HG02981 (cell line): ENCODE measurements around the gene ULK2.

Experiments used
- ATAC-seq: cut with Tn5 transposase; IDR thresholded peaks from one replicate; pipeline ENCODE4 v1.9.1; 2021; ENCODE audit warnings: mild to moderate bottlenecking, moderate library complexity; ENCODE audit not compliant: unreplicated experiment

The ULK2 gene

GRCh38 chr17:19750020-19750572 is 117.6 kb downstream of the ULK2 start:
- no peak for ATAC-seq

GRCh38 chr17:19748807-19749193 is 118.9 kb downstream of the ULK2 start:
- ATAC-seq, result no peak

- ATAC-seq, result no peak
Observed at GRCh38 chr17:19747829-19748806, 119.6 kb downstream of the ULK2 start, which contains the start of gene ALDH3A1. TSS of gene ALDH3A1 (minus strand) at chr17:19748298. CDS start at chr17:19745129, 3,169 bp downstream.

DNA sequence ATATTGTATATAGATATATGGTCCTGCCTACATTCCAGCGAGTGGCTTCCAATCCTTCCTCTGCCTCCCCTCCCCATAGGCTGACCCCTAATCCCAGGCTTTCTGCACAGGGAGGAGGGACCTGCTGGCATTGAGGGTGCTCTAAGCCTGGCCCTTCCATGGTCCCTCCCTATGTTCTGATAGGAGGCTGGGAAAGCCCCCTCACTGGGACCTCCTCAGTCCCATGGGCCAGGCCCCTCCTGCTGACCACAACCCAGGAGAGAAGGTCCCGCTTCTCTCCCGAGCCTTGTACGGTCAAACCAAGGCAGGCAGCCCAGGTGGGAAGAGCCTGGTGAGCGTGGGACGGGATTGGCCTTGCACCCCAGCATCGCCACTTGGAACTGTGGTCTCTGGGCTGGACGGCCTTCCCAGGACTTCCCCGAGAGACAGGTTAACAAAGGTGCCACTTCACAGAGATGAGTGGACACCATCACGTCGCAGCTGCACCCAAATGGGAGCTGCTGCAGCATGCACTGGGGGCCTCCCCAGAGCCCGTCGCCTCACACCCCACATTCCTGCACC is 120.5 kb downstream of the ULK2 start:
- no peak for ATAC-seq

DNA sequence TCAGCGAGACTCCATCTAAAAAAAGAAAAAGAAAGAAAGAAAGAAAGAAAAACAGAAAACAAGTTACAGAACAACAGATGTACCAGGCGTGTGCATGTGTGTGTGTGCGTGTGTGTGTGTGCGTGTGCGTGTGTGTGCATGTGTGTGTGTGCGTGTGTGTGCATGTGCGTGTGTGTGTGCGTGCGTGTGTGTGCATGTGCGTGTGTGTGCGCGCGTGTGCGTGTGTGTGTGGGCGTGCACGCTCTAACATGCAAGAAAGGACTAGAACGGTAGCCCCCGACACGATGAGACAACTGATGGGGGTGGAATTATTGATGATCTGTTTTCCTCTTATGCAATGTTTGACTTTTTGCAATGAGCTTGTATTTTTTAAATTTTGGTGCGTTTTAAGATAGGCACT is 121.2 kb downstream of the ULK2 start:
- ATAC-seq, result no peak

- no peak for ATAC-seq
Observed at GRCh38 chr17:19744922-19745757, 122.6 kb downstream of the ULK2 start.

GRCh38 chr17:19744492-19744891 is 123.2 kb downstream of the ULK2 start:
- ATAC-seq, result no peak

GRCh38 chr17:19743101-19744100 is 124.3 kb downstream of the ULK2 start:
- no peak for ATAC-seq

GRCh38 chr17:19742495-19742894 is 125.2 kb downstream of the ULK2 start:
- ATAC-seq, result no peak

- ATAC-seq, result no peak
Observed at GRCh38 chr17:19741832-19742457, 125.8 kb downstream of the ULK2 start.

DNA sequence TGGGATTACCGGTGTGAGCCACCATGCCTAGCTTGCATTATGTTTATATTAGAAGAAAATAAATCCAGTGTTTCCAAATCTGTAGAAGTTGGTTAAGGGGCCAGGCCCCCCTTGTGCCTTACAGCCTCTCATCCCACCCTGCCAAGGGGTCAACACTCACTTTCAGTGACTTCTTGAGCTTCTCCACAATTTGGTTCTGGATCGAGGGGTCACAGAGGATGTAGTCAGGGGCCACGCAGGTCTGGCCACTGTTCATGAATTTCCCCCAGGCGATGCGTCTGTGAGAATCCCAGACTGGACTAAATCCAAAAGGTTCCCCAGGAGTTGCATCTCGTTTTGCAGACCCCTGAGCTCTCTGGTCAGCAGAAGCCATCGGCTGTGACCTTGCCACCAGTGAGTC is 126.8 kb downstream of the ULK2 start:
- no peak for ATAC-seq

DNA sequence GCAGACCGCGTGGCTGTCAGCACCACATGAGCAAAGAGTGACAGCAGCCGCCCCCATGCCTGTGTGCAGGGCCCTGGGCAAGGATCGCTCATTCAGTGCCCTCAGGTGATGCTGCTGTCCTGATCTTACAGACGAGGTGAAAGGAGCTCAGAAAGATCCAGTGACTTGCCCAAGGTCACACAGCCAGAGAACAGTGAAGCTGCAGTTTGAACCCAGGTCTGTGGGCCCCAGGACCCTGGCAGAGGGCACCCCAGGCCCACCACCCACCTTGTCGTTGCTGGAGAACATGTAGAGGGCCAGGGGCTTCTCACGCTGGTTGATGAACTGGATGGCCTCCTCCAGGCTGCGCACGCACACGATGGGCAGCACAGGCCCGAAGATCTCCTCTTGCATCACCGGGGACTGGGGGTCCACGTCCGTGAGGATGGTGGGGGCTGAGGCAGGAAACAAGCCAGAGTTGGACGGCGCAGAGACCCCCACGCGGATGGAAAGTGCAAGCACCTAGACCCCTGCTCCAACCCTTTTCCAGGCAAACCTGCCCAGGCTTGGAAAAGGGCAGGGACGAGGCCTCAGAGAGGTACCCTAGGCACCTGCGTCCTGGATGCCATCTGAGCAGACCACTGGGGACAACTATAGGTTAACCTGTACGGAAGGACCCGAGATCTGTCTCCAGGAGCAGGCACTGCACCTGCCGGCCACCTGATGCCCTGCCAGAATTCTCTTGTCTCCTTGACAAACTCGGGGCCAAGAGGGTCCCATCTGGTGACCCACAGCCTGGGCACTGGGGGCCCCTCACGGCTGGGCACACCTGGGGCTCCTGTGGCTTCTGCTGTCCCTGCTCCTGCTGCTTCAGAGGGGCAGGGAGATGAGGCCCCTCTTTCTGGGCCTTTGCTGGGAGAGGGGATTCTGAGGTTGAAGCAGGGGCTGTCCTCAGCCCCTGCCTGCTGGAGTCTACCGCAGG is 128.2 kb downstream of the ULK2 start:
- ATAC-seq, result no peak

- no peak for ATAC-seq
Observed at GRCh38 chr17:19738757-19739156, 129.0 kb downstream of the ULK2 start.

- no peak for ATAC-seq
Observed at GRCh38 chr17:19738073-19738449, 129.7 kb downstream of the ULK2 start.

DNA sequence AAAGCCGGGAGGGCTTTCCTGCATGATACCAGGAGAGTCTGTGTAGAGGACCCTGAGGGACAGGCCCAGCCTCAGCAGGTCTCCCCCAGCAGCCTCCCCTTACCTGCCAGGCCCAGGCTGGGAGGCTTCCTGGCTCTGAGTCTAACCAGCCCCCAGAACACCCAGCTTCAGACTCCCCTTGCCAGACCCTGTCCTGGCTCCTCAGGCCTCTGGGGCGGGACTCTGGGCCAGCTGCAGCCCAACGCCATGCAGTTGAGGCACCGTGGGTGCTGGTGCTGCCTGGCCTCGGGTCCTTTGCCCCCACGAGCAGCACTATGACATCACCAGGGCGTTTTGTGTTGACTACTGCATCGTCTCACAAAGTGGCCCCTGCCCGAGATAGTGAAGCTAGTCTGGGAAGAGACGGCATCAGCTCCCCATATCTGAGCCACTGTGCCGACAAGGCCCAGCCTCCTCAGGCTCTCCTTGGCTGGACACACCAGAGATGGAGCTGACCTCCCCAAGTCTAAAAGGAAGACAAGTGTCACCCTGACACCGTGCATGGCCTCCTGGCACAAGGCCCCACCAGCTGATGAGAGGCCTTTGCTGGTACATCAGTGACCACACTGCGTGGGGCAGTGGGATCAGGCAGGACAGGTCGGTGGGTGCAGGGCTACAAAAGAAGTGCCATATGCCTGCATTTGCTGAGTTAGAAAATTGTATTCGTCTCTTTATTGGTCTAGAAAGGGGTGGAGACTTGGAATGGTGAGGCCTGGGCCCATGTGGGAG is 130.2 kb downstream of the ULK2 start:
- ATAC-seq, result no peak

DNA sequence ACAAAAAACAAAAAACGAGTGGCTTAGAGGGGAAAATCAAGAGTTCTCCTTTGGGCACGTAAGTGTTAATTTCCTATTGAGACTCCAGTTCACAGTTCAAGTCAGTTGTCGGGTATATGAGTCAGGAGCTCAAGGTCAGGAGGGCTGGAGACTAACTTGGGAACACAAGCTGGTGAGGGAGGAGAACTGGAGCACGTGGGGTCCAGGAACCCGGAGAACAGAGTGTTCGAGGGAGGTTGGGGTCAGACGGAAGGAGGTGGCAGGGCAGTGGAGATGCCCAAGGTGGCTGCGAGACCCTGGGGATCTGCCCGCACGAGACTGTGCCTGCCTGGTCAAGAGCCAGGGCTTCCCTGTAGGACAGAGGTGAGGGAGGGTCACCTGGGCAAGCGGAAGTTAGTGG is 131.7 kb downstream of the ULK2 start:
- no peak for ATAC-seq

GRCh38 chr17:19733953-19734526 is 133.7 kb downstream of the ULK2 start:
- ATAC-seq, result no peak
